ENCODE measurements around the gene KLHL42. TPM values are rescaled to one million over a fixed set of nuclear protein-coding genes. Genes with fewer than 3 reads are reported as not detected.

Gene KLHL42
- 26.0 and 36.6 TPM in 2 replicates for total RNA-seq

GRCh38 chr12:27779920-27780611 is at the start of gene KLHL42, which contains the start of gene MANSC4:
TSS of gene KLHL42 (plus strand) at chr12:27780233. CDS start at chr12:27780331, 98 bp downstream.
TSS of gene MANSC4 (minus strand) at chr12:27780236. CDS start at chr12:27771276, 8,960 bp downstream.

Other genes with a start within 250 kb of the KLHL42 start
- gene REP15, start 83.8 kb upstream of the KLHL42 start, total RNA-seq = 0.97 and 1.7 TPM in 2 replicates
- gene MRPS35, start 69.4 kb upstream of the KLHL42 start, total RNA-seq = 56.1 and 68.9 TPM in 2 replicates
- gene MANSC4, start within 50 bp of the KLHL42 start, total RNA-seq = 0.32 TPM in 1 of 2 replicates, not detected in the other
- gene PTHLH, start 192.5 kb downstream of the KLHL42 start, total RNA-seq = 0.91 and 0.97 TPM in 2 replicates